HEK293 (cell line): ENCODE data around the gene VPS54.

Source experiments
- CTCF ChIA-PET: fragments of 350-600 bp; formaldehyde crosslinking; extraction: SDS; loops from one replicate; lab custom pipeline; 2021; ENCODE audit warnings: antibody characterized with exemption; lab: Yijun Ruan, JAX
- POLR2A ChIA-PET: fragments of 300-600 bp; formaldehyde crosslinking; extraction: SDS; loops from one replicate; lab custom pipeline; 2020; ENCODE audit warnings: antibody characterized with exemption, inconsistent platforms; lab: Yijun Ruan, JAX
- H3K27ac ChIP-seq: fragments of 200-500 bp; sonication (Bioruptor generic); 2 replicates; pipeline ENCODE4 v1.5.1; 2014; ENCODE audit warnings: low read depth, low read length, control low read depth, inconsistent platforms; ENCODE audit errors: extremely low read depth
- H3K36me3 ChIP-seq, 2 experiments: fragments of 200-500 bp in 1 of 2; sonication (Bioruptor generic) in 1 of 2; 1 replicate in 1 of 2; 2 replicates in 1 of 2; pipeline ENCODE4 v1.5.1; 2014 to 2017; ENCODE audit warnings: inconsistent platforms in 2 of 2, low read length in 2 of 2; ENCODE audit not compliant: control insufficient read depth in 2 of 2, insufficient read depth in 1 of 2
- H3K4me1 ChIP-seq: fragments of 200-500 bp; sonication (Bioruptor generic); 2 replicates; pipeline ENCODE4 v1.5.1; 2014; ENCODE audit warnings: mild to moderate bottlenecking, low read length, inconsistent platforms; ENCODE audit not compliant: control insufficient read depth, insufficient read depth
- H3K4me3 ChIP-seq: 2 replicates; pipeline ENCODE4 v1.5.1; 2011; ENCODE audit warnings: low read depth, mild to moderate bottlenecking, control low read depth, low read length, moderate library complexity
- H3K9me3 ChIP-seq: fragments of 200-500 bp; sonication (Bioruptor generic); 2 replicates; pipeline ENCODE4 v1.5.1; 2014; ENCODE audit warnings: low read depth, low read length, inconsistent platforms; ENCODE audit not compliant: control insufficient read depth, insufficient read depth
- ATF2 ChIP-seq: fragments of 450-650 bp; formaldehyde crosslinking; IDR thresholded peaks from 2 replicates; pipeline ENCODE4 v1.5.1; 2016; ENCODE audit warnings: missing biosample characterization, missing genetic modification characterization, low read depth
- HOXA7 ChIP-seq: sonication (generic); formaldehyde crosslinking; IDR thresholded peaks from 2 replicates; pipeline ENCODE4 v1.8.1; 2022; ENCODE audit warnings: missing genetic modification reagents, borderline replicate concordance
- HOXC10 ChIP-seq: sonication (generic); formaldehyde crosslinking; IDR thresholded peaks from 2 replicates; pipeline ENCODE4 v1.8.1; 2023; ENCODE audit warnings: mild to moderate bottlenecking, missing genetic modification reagents
- INSM2 ChIP-seq: fragments of 450-650 bp; formaldehyde crosslinking; IDR thresholded peaks from 2 replicates; pipeline ENCODE4 v1.5.1; 2016; ENCODE audit warnings: missing biosample characterization, missing genetic modification characterization
- RBAK ChIP-seq: fragments of 450-650 bp; formaldehyde crosslinking; IDR thresholded peaks from 2 replicates; pipeline ENCODE4 v1.5.1; 2016; ENCODE audit warnings: missing biosample characterization, missing genetic modification characterization
- SCRT2 ChIP-seq: fragments of 450-650 bp; formaldehyde crosslinking; IDR thresholded peaks from 2 replicates; pipeline ENCODE4 v1.5.1; 2016; ENCODE audit warnings: missing biosample characterization, missing genetic modification characterization
- YY1 ChIP-seq: fragments of 450-650 bp; formaldehyde crosslinking; IDR thresholded peaks from 2 replicates; pipeline ENCODE4 v1.5.1; 2018; ENCODE audit warnings: missing biosample characterization, missing genetic modification characterization
- ZNF148 ChIP-seq: fragments of 450-650 bp; formaldehyde crosslinking; IDR thresholded peaks from 2 replicates; pipeline ENCODE4 v1.5.0; 2017; ENCODE audit warnings: missing biosample characterization, missing genetic modification characterization, borderline replicate concordance
- ZNF157 ChIP-seq: fragments of 450-650 bp; formaldehyde crosslinking; IDR thresholded peaks from 2 replicates; pipeline ENCODE4 v1.5.1; 2016; ENCODE audit warnings: missing biosample characterization, missing genetic modification characterization
- ZNF266 ChIP-seq: fragments of 450-650 bp; formaldehyde crosslinking; IDR thresholded peaks from 2 replicates; pipeline ENCODE4 v1.5.1; 2016; ENCODE audit warnings: missing biosample characterization, missing genetic modification characterization, low read depth
- ZNF426 ChIP-seq: fragments of 450-650 bp; formaldehyde crosslinking; IDR thresholded peaks from 2 replicates; pipeline ENCODE4 v1.5.1; 2017; ENCODE audit warnings: missing biosample characterization, missing genetic modification characterization, mild to moderate bottlenecking, inconsistent platforms, moderate library complexity
- ZNF501 ChIP-seq: fragments of 450-650 bp; formaldehyde crosslinking; IDR thresholded peaks from 2 replicates; pipeline ENCODE4 v1.5.1; 2016; ENCODE audit warnings: missing biosample characterization, missing genetic modification characterization
- ZSCAN30 ChIP-seq: fragments of 450-650 bp; IDR thresholded peaks from 2 replicates; pipeline ENCODE4 v1.5.1; 2018; ENCODE audit warnings: missing biosample characterization, mild to moderate bottlenecking, missing genetic modification characterization, moderate library complexity
- ZSCAN5A ChIP-seq: fragments of 450-650 bp; formaldehyde crosslinking; IDR thresholded peaks from 2 replicates; pipeline ENCODE4 v1.5.1; 2016; ENCODE audit warnings: missing biosample characterization, missing genetic modification characterization
- TF ChIP-seq, protein P1 (sequence below): fragments of 450-650 bp; formaldehyde crosslinking; conservative IDR thresholded peaks from 2 replicates; pipeline ENCODE4 v1.5.1; 2016; ENCODE audit warnings: low read depth, missing biosample characterization, missing genetic modification characterization
- TF ChIP-seq, protein P2 (sequence below): fragments of 450-650 bp; formaldehyde crosslinking; IDR thresholded peaks from 2 replicates; pipeline ENCODE4 v1.5.1; 2016; ENCODE audit warnings: missing biosample characterization, missing genetic modification characterization, borderline replicate concordance

Gene VPS54

DNA sequence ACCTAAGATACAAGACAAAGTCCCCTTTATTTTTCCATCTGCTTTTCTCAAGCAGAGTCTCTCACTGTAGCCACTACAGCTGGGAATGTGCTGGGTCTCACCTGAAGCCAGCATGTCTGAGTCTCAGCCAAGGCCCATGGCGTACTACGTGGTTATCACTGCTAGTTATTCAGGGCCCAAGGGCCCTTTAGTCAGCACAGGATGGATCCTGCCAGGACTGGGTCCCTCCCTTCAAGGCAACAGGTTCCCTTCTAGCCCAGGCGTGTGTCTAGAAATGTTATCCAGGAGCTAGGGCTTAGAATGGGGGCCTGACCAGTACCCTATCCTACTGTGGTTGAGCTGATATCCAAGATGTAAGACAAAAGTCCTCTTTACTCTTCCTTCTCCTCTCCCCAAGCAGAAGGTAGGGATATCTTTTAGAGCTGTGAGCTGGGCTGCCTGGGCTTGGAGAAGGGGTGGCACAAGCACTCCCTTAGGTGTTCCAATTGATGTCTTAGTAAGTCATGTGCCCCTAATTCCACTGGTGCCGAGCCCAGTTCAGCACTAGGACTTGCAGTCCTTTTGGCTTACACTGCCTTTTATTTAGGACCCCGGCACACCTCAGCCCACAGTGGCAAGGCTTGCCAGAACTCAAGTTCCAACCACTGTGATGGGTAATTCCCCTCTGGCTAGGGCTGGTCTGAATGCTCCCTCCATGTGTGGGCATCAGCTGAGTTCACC, 17.7 kb downstream of the VPS54 start:
- H3K4me1 ChIP-seq, result no peaks in the 10 kb centered on the region
- no peak overlapping the region for H3K27ac ChIP-seq
- ChIA-PET CTCF (no interaction called here), POLR2A (no interaction called here)
- H3K4me3 ChIP-seq, result no peak overlapping the region
- TF ChIP-seq HOXA7 (CRISPR knock-in tag), result no peak
- TF ChIP-seq YY1, result no peak
- TF ChIP-seq ZNF266 (tag by site-specific recombination), result no peak
- TF ChIP-seq, protein P1, sequence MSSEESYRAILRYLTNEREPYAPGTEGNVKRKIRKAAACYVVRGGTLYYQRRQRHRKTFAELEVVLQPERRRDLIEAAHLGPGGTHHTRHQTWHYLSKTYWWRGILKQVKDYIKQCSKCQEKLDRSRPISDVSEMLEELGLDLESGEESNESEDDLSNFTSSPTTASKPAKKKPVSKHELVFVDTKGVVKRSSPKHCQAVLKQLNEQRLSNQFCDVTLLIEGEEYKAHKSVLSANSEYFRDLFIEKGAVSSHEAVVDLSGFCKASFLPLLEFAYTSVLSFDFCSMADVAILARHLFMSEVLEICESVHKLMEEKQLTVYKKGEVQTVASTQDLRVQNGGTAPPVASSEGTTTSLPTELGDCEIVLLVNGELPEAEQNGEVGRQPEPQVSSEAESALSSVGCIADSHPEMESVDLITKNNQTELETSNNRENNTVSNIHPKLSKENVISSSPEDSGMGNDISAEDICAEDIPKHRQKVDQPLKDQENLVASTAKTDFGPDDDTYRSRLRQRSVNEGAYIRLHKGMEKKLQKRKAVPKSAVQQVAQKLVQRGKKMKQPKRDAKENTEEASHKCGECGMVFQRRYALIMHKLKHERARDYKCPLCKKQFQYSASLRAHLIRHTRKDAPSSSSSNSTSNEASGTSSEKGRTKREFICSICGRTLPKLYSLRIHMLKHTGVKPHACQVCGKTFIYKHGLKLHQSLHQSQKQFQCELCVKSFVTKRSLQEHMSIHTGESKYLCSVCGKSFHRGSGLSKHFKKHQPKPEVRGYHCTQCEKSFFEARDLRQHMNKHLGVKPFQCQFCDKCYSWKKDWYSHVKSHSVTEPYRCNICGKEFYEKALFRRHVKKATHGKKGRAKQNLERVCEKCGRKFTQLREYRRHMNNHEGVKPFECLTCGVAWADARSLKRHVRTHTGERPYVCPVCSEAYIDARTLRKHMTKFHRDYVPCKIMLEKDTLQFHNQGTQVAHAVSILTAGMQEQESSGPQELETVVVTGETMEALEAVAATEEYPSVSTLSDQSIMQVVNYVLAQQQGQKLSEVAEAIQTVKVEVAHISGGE (tag by site-specific recombination), result no peak
- TF ChIP-seq, protein P2, sequence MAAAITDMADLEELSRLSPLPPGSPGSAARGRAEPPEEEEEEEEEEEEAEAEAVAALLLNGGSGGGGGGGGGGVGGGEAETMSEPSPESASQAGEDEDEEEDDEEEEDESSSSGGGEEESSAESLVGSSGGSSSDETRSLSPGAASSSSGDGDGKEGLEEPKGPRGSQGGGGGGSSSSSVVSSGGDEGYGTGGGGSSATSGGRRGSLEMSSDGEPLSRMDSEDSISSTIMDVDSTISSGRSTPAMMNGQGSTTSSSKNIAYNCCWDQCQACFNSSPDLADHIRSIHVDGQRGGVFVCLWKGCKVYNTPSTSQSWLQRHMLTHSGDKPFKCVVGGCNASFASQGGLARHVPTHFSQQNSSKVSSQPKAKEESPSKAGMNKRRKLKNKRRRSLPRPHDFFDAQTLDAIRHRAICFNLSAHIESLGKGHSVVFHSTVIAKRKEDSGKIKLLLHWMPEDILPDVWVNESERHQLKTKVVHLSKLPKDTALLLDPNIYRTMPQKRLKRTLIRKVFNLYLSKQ, result no peak
- no peak for TF ChIP-seq ZSCAN30 (tag by site-specific recombination)
- no peak for TF ChIP-seq SCRT2 (tag by site-specific recombination)
- TF ChIP-seq ZSCAN5A (tag by site-specific recombination), result no peak
- TF ChIP-seq ZNF157 (tag by site-specific recombination), result no peak
- H3K36me3 ChIP-seq, result no peaks in the 10 kb centered on the region; a peak in 1 of 3 replicates
- no peaks in the 10 kb centered on the region for H3K9me3 ChIP-seq

DNA sequence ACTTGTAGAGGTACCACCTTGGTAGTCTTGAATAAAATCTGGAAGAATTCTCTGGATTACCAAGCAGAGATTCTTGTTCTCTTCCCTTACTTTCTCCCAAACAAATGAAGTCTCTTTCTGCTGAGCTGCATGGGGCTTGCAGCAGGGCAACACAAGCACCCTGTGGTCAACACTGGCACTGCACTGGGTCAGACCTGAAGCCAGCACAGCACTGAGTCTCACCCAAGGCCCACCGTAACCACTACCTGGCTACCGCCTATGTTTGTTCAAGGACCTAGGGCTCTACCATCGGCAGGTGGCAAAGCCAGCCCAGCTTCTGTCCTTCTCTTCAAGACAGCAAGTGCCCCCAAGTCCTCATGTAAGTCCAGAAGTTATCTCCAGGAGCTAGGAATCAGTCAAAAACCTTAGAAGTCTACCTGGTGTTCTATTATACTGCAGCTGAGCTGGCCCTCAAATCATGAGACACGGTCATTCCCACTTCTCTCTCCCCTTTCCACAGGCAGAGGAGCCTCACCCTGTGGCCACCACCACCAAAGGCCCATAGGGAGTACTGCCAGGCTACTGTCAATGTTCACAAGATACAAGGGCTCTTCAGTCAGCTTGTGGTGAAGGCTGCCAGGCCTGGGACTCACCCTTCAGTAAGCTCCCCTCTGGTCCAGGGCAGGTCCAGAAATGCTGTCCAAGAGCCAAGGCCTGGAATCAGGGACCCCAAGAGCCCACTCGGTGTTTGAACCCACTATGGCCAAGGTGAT, 18.4 kb downstream of the VPS54 start:
- CTCF ChIA-PET, result no interaction called here
- Histone ChIP-seq H3K4me3 (no peak overlapping the region), H3K4me1 (no peaks in the 10 kb centered on the region), H3K9me3 (no peaks in the 10 kb centered on the region), H3K27ac (no peak overlapping the region), H3K36me3 (no peaks in the 10 kb centered on the region; a peak in 1 of 3 replicates)
- TF ChIP-seq ZNF501 (tag by site-specific recombination) (no peak), ZNF426 (tag by site-specific recombination) (no peak), INSM2 (tag by site-specific recombination) (no peak), RBAK (tag by site-specific recombination) (no peak), ATF2 (tag by site-specific recombination) (no peak), ZNF148 (tag by site-specific recombination) (no peak), HOXC10 (CRISPR knock-in tag) (no peak)
- POLR2A ChIA-PET, result no interaction called here
